Bone marrow (tissue), 2 donors: ENCODE measurements around the gene LAMA3.

Experiments used
- DNase-seq, 2 donors: peaks; one replicate each; lab custom pipeline; 2025; lab: John Stamatoyannopoulos, UW

Gene LAMA3

GRCh38 chr18:23877371-23877770 is 188.1 kb downstream of the LAMA3 start:
- no peak for DNase-seq

DNA sequence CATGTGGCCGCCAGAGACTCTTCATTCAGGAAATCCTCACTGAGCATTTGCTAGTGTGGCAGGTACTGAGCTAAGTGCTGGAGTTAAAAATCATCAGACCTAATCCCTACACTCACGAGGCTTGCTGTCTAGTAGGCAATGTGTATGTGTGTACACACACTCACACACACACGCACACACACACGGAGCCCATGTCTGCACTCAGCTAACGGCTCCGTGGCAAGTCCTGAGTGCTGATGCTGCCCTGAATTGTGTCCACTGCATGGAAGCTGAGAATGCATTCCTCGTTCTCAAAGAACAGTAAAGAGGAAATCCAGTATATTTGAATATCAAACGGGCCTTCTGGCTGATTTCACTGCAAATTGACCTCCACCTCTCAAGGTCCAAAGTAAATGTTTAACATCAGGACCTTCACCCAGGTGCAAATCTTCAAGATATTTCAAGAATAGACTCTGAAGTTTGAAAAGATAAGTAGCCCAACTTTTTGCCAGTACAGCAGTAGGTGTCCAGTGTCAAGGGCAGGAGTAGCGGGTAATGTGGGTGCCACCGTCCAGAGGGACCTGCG is 189.2 kb downstream of the LAMA3 start:
- DNase-seq, result no peak

- no peak for DNase-seq
Observed at GRCh38 chr18:23879126-23879525, 189.9 kb downstream of the LAMA3 start.

- no peak for DNase-seq
Observed at GRCh38 chr18:23879544-23879943, 190.3 kb downstream of the LAMA3 start.

GRCh38 chr18:23879966-23880565 is 190.8 kb downstream of the LAMA3 start:
- DNase-seq, result no peak

DNA sequence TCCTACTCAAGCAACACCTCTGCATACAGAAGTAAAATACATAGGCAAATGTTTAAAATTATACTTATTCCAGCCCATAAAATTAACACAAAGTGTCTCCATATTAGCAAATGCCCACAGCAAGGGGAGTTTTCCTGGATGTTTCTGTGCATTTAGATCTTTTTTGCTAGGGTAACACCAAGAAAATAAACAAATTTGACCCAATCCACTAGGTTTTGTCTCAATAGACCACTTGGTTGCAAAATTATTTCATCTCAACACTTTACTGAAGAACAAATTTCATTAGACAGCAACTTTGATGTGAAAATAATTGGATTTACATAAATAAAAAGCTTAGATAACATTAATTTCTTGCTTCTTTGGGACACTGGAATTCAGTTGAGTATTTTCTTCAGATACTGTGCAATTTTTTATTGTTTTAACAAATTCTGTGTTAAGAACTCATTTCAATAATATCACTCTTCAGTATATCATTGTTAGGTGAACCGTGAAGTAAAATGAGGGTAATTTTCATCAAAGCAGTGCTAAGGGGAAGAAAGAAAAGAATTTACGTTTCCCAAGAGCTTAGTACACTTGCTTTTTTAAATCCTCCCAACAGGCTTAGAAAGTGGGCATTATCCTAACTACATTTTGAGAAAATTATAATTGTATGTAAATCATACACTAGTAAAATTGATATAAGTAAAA is 191.8 kb downstream of the LAMA3 start:
- DNase-seq, result no peak

- DNase-seq, result no peak
Observed at GRCh38 chr18:23881778-23882177, 192.5 kb downstream of the LAMA3 start.

DNA sequence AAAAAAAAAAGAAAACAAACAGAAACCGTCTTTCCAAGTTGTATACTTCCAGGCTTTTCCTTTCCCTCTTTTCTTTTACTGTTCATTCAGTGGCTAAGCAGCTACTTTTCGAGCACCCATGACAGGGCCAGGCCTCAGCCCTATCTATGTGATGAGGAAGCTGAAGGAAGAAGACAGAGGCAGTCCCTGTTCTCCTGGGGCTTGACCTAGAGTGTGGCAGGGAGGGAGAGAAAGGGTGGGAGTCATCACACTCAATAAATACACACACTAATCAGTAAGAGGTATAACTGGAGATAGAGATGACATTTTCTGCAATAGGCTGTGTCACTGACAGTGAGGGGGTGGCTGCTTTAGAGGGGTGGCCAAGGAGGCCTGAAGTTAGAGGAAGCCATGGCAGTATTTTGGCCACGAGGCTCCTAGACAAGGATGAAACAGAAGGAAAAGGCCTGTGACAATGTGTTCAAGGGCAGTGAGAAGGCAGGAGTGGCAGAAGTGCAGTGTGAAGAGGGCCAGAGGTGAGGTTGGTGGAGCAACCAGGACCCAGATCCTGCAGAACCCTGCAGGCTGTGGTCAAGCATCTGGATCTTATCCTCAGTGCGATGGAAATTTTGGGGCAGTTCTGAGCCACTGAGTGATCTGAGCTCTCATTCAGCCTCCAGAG is 193.5 kb downstream of the LAMA3 start:
- DNase-seq, result no peak

DNA sequence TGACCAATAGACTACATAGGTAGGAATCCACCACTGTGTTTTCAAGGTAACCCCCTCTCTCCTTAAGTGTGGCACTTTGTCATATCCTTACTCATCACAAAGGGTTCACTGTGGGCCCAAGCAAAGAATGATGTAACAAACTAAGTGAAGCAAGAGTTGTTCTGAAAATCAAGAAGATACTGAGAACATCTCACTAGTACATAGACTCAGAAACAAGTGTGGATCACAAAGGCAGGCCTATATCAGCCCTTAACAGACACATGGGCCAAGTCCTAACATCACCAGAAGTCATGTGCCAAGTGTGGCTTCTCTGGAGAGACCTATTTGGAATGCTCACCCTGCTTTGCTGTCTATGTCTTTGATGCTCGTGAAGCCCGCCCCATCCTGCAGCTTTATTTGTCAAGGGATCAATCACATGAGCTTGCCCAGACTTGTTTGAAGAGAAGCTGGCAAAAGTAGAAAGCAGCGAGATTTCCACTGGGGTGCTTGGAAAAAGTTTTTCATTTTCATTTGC is 194.1 kb downstream of the LAMA3 start:
- no peak for DNase-seq

DNA sequence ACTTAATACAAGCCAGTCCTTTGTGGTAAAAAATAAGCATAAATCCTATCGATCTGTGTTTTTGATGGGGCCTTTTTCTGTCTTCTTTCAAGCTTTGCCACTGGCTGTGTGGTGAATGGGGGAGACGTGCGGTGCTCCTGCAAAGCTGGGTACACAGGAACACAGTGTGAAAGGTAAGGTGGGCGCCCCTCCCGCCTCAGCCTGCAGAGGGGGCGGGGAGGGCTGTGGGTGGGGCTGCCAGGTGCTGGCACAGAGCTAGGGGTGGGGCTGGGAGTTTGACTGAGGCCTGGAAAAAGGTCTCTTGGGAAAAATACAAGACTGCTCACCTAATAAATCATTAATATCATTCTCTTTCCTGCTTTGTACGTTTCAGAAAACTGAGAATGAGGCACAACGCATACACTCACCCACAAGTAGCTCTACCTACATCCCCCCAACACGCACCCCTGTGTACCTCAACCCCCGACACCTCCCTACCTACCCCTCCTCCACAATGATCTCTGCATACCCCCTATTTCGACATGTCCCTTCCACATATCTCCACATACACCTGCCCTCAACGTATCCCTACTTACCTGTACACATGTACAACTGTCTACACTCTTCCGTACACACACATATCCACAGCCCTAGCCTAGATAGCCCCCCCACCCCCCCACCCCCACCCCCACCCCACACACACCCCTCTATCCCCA is 195.6 kb downstream of the LAMA3 start:
- DNase-seq, result no peak

- DNase-seq, result peak in 1 of 2 donors; percentile 45
Observed at GRCh38 chr18:23885750-23886149, 196.5 kb downstream of the LAMA3 start.

DNA sequence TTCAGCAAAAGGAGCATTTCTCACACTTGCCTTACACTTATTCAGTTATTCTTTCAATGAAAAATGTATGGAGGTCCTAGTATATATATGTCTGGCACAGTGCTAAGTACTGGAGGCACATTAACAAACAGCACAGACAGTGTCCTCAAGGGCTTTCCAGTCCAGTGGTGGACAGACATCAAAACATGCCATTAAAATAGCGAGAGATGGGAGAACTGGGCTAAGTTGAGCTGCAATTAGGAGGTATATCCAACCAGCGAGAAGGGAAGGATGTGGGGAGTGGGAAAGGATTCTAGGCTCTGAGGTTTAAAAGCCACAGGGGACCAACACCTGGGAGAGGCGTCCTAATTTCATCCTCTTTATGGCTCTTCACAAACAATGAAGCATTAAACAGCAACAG is 197.8 kb downstream of the LAMA3 start:
- DNase-seq, result no peak

GRCh38 chr18:23887493-23887892 is 198.2 kb downstream of the LAMA3 start:
- no peak for DNase-seq

GRCh38 chr18:23888881-23889280 is 199.6 kb downstream of the LAMA3 start:
- DNase-seq, result no peak

DNA sequence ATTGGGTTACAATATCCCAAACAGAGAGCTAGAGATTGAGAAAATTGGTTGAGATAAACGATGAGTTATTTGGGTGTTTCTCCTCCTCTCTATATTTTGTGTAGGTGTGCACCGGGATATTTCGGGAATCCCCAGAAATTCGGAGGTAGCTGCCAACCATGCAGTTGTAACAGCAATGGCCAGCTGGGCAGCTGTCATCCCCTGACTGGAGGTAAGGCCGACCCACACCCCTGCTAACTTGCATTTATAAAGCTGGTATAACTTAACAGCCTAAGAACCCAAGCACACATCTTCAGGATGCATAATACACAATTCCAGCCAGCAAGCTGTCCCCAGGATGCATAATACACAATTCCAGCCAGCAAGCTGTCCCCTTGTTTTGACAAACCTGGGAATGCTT is 200.7 kb downstream of the LAMA3 start:
- no peak for DNase-seq

DNA sequence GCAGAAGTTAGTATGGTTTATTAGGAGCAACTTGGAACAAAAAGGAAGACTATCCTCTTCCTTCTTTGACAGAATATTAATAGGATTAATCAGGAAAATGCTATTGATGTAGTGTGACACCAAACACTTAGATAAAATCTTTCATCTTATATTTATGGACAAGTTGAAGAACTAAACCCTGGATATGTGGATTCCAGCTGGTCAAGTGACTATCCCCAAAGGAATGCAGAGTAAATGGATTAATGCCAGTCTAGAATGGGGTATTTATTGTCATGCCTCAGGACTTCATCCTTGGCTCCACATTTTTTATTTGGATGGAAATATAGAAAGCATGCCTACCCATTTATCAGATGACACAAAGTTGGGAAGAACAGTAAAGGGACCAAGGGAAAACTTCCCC is 201.3 kb downstream of the LAMA3 start:
- no peak for DNase-seq

DNA sequence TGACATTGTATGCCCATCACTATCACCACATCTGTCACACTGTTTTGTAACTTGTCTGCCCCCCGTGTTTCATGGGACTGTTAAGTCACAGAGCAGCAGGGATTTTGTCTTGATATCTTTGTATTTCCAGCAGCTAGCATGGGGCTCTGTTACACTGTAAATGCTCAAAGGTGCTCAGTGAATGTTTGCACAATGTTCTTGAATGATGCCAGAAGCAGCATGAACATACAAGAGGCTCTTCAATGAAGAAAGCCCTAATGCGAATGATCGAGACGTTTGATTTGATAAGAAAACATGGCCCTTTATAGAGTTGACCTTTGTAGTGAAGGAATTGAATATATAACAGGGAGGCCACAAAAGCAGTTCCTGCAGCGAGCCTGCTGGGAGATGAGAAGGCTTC is 204.4 kb downstream of the LAMA3 start:
- no peak for DNase-seq

GRCh38 chr18:23894661-23895175 is 205.5 kb downstream of the LAMA3 start:
- DNase-seq, result no peak

DNA sequence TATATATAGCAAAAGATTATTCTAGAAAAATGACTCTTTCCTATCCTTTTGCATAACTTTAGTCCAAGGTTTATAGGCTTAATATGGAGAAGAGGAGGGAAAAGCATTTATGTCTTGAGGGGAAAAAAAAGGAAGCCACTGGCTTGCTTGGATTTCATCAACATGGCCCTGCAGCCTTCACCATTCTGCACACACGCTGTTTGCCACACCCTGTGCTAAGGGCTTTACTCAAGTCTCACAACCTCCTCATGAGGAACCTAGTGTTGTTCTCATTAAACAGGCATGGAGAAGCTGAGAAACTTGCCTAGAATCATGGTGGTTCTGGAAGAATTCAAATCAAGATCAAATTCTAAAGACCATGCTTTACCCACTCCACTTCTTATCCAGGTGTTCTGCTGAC is 208.0 kb downstream of the LAMA3 start:
- no peak for DNase-seq

- no peak for DNase-seq
Observed at GRCh38 chr18:23897733-23898132, 208.5 kb downstream of the LAMA3 start.

- DNase-seq, result no peak
Observed at GRCh38 chr18:23900994-23901393, 211.7 kb downstream of the LAMA3 start.

- no peak for DNase-seq
Observed at GRCh38 chr18:23902396-23902795, 213.1 kb downstream of the LAMA3 start.
